Neural cell (in vitro differentiated cells): ENCODE measurements around the gene PML.

Experiments
- EP300 ChIP-seq: fragments of 450-650 bp; conservative IDR thresholded peaks from 2 replicates; pipeline ENCODE4 v1.6.1; 2014; ENCODE audit warnings: antibody characterized with exemption, mild to moderate bottlenecking, moderate library complexity; ENCODE audit not compliant: poor library complexity, severe bottlenecking
- EZH2 ChIP-seq: fragments of 200-600, 300-800 bp; shearing (Covaris generic), sonication (generic); IDR thresholded peaks from 2 replicates; pipeline ENCODE4 v1.6.1; 2014; ENCODE audit warnings: antibody characterized with exemption, low read length, borderline replicate concordance, mild to moderate bottlenecking; ENCODE audit not compliant: insufficient read depth, poor library complexity, severe bottlenecking
- MXI1 ChIP-seq: fragments of 450-650 bp; conservative IDR thresholded peaks from 2 replicates; pipeline ENCODE4 v1.6.1; 2014; ENCODE audit warnings: antibody characterized with exemption, mild to moderate bottlenecking; ENCODE audit not compliant: poor library complexity, severe bottlenecking
- POLR2AphosphoS5 ChIP-seq: IDR thresholded peaks from 2 replicates; pipeline ENCODE4 v1.6.1; 2012
- RAD21 ChIP-seq: fragments of 450-650 bp; conservative IDR thresholded peaks from 2 replicates; pipeline ENCODE4 v1.6.1; 2014; ENCODE audit warnings: antibody characterized with exemption, mild to moderate bottlenecking, moderate library complexity
- SMC3 ChIP-seq: fragments of 450-650 bp; conservative IDR thresholded peaks from 2 replicates; pipeline ENCODE4 v1.6.1; 2014; ENCODE audit warnings: antibody characterized with exemption, mild to moderate bottlenecking, moderate library complexity; ENCODE audit not compliant: poor library complexity
- TAF1 ChIP-seq: IDR thresholded peaks from 2 replicates; pipeline ENCODE4 v1.6.1; 2012; ENCODE audit warnings: low read depth
- TF ChIP-seq, protein P1 (sequence below): fragments of 450-650 bp; IDR thresholded peaks from 2 replicates; pipeline ENCODE4 v1.5.1; 2014; ENCODE audit warnings: antibody characterized with exemption, mild to moderate bottlenecking, moderate library complexity; ENCODE audit not compliant: poor library complexity, severe bottlenecking
- TF ChIP-seq, protein P2 (sequence below): IDR thresholded peaks from 2 replicates; pipeline ENCODE4 v1.6.1; 2012; ENCODE audit warnings: borderline replicate concordance

DNA sequence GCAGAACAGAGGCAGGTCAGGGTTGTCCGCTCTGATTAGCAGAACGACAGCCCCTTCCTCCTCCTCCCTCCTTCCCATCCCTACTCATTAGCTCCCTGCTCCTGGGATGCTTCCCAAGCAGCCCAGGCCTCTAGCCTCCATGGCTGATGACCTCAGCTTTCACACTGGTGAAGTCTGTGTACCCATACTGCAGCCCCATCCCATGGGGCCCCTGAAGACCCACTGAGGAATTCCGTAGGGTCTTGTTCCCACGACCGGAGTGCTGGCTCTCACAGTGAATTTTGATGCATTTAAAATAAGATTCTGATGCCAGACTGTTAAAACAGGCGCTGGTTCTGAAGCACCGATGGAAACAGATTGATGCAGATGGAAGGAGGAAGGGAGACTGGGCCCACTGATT lies 51.8 kb downstream of the PML start:
- TF ChIP-seq, protein P1, sequence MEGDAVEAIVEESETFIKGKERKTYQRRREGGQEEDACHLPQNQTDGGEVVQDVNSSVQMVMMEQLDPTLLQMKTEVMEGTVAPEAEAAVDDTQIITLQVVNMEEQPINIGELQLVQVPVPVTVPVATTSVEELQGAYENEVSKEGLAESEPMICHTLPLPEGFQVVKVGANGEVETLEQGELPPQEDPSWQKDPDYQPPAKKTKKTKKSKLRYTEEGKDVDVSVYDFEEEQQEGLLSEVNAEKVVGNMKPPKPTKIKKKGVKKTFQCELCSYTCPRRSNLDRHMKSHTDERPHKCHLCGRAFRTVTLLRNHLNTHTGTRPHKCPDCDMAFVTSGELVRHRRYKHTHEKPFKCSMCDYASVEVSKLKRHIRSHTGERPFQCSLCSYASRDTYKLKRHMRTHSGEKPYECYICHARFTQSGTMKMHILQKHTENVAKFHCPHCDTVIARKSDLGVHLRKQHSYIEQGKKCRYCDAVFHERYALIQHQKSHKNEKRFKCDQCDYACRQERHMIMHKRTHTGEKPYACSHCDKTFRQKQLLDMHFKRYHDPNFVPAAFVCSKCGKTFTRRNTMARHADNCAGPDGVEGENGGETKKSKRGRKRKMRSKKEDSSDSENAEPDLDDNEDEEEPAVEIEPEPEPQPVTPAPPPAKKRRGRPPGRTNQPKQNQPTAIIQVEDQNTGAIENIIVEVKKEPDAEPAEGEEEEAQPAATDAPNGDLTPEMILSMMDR: no peak
- no peak for TF ChIP-seq POLR2AphosphoS5
- TF ChIP-seq MXI1: no peak
- no peak for TF ChIP-seq EP300
- TF ChIP-seq EZH2: no peak
- no peak for TF ChIP-seq RAD21
- no peak for TF ChIP-seq TAF1
- no peak for TF ChIP-seq SMC3
- TF ChIP-seq, protein P2, sequence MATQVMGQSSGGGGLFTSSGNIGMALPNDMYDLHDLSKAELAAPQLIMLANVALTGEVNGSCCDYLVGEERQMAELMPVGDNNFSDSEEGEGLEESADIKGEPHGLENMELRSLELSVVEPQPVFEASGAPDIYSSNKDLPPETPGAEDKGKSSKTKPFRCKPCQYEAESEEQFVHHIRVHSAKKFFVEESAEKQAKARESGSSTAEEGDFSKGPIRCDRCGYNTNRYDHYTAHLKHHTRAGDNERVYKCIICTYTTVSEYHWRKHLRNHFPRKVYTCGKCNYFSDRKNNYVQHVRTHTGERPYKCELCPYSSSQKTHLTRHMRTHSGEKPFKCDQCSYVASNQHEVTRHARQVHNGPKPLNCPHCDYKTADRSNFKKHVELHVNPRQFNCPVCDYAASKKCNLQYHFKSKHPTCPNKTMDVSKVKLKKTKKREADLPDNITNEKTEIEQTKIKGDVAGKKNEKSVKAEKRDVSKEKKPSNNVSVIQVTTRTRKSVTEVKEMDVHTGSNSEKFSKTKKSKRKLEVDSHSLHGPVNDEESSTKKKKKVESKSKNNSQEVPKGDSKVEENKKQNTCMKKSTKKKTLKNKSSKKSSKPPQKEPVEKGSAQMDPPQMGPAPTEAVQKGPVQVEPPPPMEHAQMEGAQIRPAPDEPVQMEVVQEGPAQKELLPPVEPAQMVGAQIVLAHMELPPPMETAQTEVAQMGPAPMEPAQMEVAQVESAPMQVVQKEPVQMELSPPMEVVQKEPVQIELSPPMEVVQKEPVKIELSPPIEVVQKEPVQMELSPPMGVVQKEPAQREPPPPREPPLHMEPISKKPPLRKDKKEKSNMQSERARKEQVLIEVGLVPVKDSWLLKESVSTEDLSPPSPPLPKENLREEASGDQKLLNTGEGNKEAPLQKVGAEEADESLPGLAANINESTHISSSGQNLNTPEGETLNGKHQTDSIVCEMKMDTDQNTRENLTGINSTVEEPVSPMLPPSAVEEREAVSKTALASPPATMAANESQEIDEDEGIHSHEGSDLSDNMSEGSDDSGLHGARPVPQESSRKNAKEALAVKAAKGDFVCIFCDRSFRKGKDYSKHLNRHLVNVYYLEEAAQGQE: no peak
